ENCODE measurements around the gene MMP3.

The MMP3 gene

GRCh38 chr11:102832612-102833011 is 10.8 kb downstream of the MMP3 start:
- no peak overlapping the region for H2AFZ ChIP-seq (ENCODE audit: low read depth, low read length, severe bottlenecking)
- H3K4me3 ChIP-seq (ENCODE audit: insufficient read depth, low read length, poor library complexity, severe bottlenecking): no peak overlapping the region
- no peak overlapping the region for H3K4me2 ChIP-seq (ENCODE audit: low read depth, low read length, poor library complexity, severe bottlenecking)

GRCh38 chr11:102831489-102832440 is 11.6 kb downstream of the MMP3 start:
- Histone ChIP-seq H3K27me3 (ENCODE audit: low read length) (0 out of 2 replicates have a peak, but pooled peaks cover 2% of the 10 kb centered on the region), H3K79me2 (ENCODE audit: insufficient read depth, low read length) (no peaks in the 10 kb centered on the region), H3K27ac (ENCODE audit: low read depth, low read length) (no peak overlapping the region), H3K9me2 (replicated peaks; ENCODE audit: insufficient read depth, low read length) (no peaks in the 10 kb centered on the region), H3K4me3 (ENCODE audit: insufficient read depth, low read length, poor library complexity, severe bottlenecking) (no peak overlapping the region), H3F3A (ENCODE audit: insufficient read depth) (no peaks in the 10 kb centered on the region), H2AFZ (ENCODE audit: low read depth, low read length, severe bottlenecking) (no peak overlapping the region), H3K9ac (ENCODE audit: low read length) (no peak overlapping the region), H3K4me2 (ENCODE audit: low read depth, low read length, poor library complexity, severe bottlenecking) (no peak overlapping the region), H3K36me3 (ENCODE audit: low read length) (no peaks in the 10 kb centered on the region), H4K20me1 (ENCODE audit: low read depth, low read length) (no peaks in the 10 kb centered on the region), H3K9me3 (ENCODE audit: insufficient read depth, low read length) (no peaks in the 10 kb centered on the region)
- no peak for TF ChIP-seq EZH2phosphoT487 (conservative IDR thresholded peaks at IDR 0.05; ENCODE audit: low read length)
- no peak for TF ChIP-seq CTCF (IDR thresholded peaks at IDR 0.05; ENCODE audit: insufficient read depth, low read length, poor library complexity, severe bottlenecking)

More at GRCh38 chr11:102832612-102833011, 10.8 kb downstream of the MMP3 start:
- no peaks in the 10 kb centered on the region for H3K9me3 ChIP-seq (ENCODE audit: insufficient read depth, low read length)
- 0 out of 2 replicates have a peak, but pooled peaks cover 2% of the 10 kb centered on the region for H3K27me3 ChIP-seq (ENCODE audit: low read length)
- no peaks in the 10 kb centered on the region for H3F3A ChIP-seq (ENCODE audit: insufficient read depth)
- H3K36me3 ChIP-seq (ENCODE audit: low read length): no peaks in the 10 kb centered on the region
- no peaks in the 10 kb centered on the region for H3K79me2 ChIP-seq (ENCODE audit: insufficient read depth, low read length)
- no peaks in the 10 kb centered on the region for H3K9me2 ChIP-seq (replicated peaks; ENCODE audit: insufficient read depth, low read length)
- no peak overlapping the region for H3K9ac ChIP-seq (ENCODE audit: low read length)
- no peak for TF ChIP-seq CTCF (IDR thresholded peaks at IDR 0.05; ENCODE audit: insufficient read depth, low read length, poor library complexity, severe bottlenecking)
- TF ChIP-seq EZH2phosphoT487 (conservative IDR thresholded peaks at IDR 0.05; ENCODE audit: low read length): no peak
- H3K27ac ChIP-seq (ENCODE audit: low read depth, low read length): no peak overlapping the region
- no peaks in the 10 kb centered on the region for H4K20me1 ChIP-seq (ENCODE audit: low read depth, low read length)

- Histone ChIP-seq H3K27ac (ENCODE audit: low read depth, low read length) (no peak overlapping the region), H3K79me2 (ENCODE audit: insufficient read depth, low read length) (no peaks in the 10 kb centered on the region), H3K9me2 (replicated peaks; ENCODE audit: insufficient read depth, low read length) (no peaks in the 10 kb centered on the region), H4K20me1 (ENCODE audit: low read depth, low read length) (no peaks in the 10 kb centered on the region), H3K4me2 (ENCODE audit: low read depth, low read length, poor library complexity, severe bottlenecking) (no peak overlapping the region), H3K9ac (ENCODE audit: low read length) (no peak overlapping the region), H3K9me3 (ENCODE audit: insufficient read depth, low read length) (no peaks in the 10 kb centered on the region), H3K27me3 (ENCODE audit: low read length) (no peaks in the 10 kb centered on the region), H3K4me3 (ENCODE audit: insufficient read depth, low read length, poor library complexity, severe bottlenecking) (no peak overlapping the region), H3K36me3 (ENCODE audit: low read length) (no peaks in the 10 kb centered on the region), H3F3A (ENCODE audit: insufficient read depth) (no peaks in the 10 kb centered on the region), H2AFZ (ENCODE audit: low read depth, low read length, severe bottlenecking) (no peak overlapping the region)
- TF ChIP-seq CTCF (IDR thresholded peaks at IDR 0.05; ENCODE audit: insufficient read depth, low read length, poor library complexity, severe bottlenecking) (no peak), EZH2phosphoT487 (conservative IDR thresholded peaks at IDR 0.05; ENCODE audit: low read length) (no peak)
Measured at GRCh38 chr11:102831128-102831488, 12.3 kb downstream of the MMP3 start.

All from SU-DHL-6 (cell line).